HepG2 (cell line): Measurements from ENCODE around the gene ANAPC16. TPM values are rescaled to one million over a fixed set of nuclear protein-coding genes. Genes with fewer than 3 reads are reported as not detected.

Experiments
- AHR ChIP-seq: IDR thresholded peaks from 2 replicates; pipeline ENCODE4 v1.6.1; 2018; ENCODE audit warnings: missing genetic modification reagents, missing compliant biosample characterization
- CBX1 ChIP-seq: IDR thresholded peaks from one replicate; pipeline ENCODE4 v1.6.1; 2016; ENCODE audit warnings: antibody characterized with exemption, low read depth
- CBX5 ChIP-seq: sonication (generic); formaldehyde crosslinking; IDR thresholded peaks from 2 replicates; pipeline ENCODE4 v1.4.0; 2020; ENCODE audit warnings: missing genetic modification reagents, borderline replicate concordance
- CREM ChIP-seq, 2 experiments: sonication (generic) in 1 of 2; formaldehyde crosslinking in 1 of 2; IDR thresholded peaks; 2 replicates each; pipeline versions ENCODE4 v1.4.0 to v1.6.1; 2016 to 2020; ENCODE audit warnings: antibody characterized with exemption in 1 of 2, mild to moderate bottlenecking in 1 of 2, missing genetic modification reagents in 1 of 2
- ELF1 ChIP-seq: sonication (generic); formaldehyde crosslinking; IDR thresholded peaks from 2 replicates; pipeline ENCODE4 v1.4.0; 2020; ENCODE audit warnings: missing genetic modification reagents
- FOXP1 ChIP-seq, 2 experiments: fragments of 450-650 bp in 1 of 2; IDR thresholded peaks; 2 replicates each; pipeline ENCODE4 v1.6.1; 2017 to 2018; ENCODE audit warnings: antibody characterized with exemption in 1 of 2
- HBP1 ChIP-seq: IDR thresholded peaks from 2 replicates; pipeline ENCODE4 v1.6.1; 2016; ENCODE audit warnings: low read depth, control low read depth
- KDM5A ChIP-seq: fragments of 200-600 bp; sonication (generic); IDR thresholded peaks from 2 replicates; pipeline ENCODE4 v1.7.0; 2018; ENCODE audit warnings: antibody characterized with exemption, mild to moderate bottlenecking, low read length, borderline replicate concordance
- MLX ChIP-seq: IDR thresholded peaks from 2 replicates; pipeline ENCODE4 v1.6.1; 2016
- MXI1 ChIP-seq: IDR thresholded peaks from 3 replicates; pipeline ENCODE4 v1.6.1; 2012; ENCODE audit warnings: low read depth, low read length, inconsistent platforms, borderline replicate concordance
- POGK ChIP-seq: sonication (generic); formaldehyde crosslinking; conservative IDR thresholded peaks from 2 replicates; pipeline ENCODE4 v1.8.0; 2022; ENCODE audit warnings: mild to moderate bottlenecking, moderate library complexity, missing genetic modification reagents
- TARDBP ChIP-seq: sonication (generic); formaldehyde crosslinking; IDR thresholded peaks from 2 replicates; pipeline ENCODE4 v1.8.0; 2022; ENCODE audit warnings: mild to moderate bottlenecking, missing genetic modification reagents
- TBL1XR1 ChIP-seq: fragments of 150-350 bp; IDR thresholded peaks from 2 replicates; pipeline ENCODE4 v1.6.1; 2014; ENCODE audit warnings: borderline replicate concordance, low read length; ENCODE audit not compliant: partially characterized antibody
- TFDP1 ChIP-seq: IDR thresholded peaks from 2 replicates; pipeline ENCODE4 v1.6.1; 2016; ENCODE audit warnings: missing compliant biosample characterization, missing genetic modification reagents, borderline replicate concordance
- ZBTB38 ChIP-seq: sonication (generic); formaldehyde crosslinking; IDR thresholded peaks from 2 replicates; pipeline ENCODE4 v1.5.1; 2020; ENCODE audit warnings: mild to moderate bottlenecking, missing genetic modification reagents
- ZBTB39 ChIP-seq: sonication (generic); formaldehyde crosslinking; IDR thresholded peaks from 2 replicates; pipeline ENCODE4 v1.5.0; 2020; ENCODE audit warnings: missing genetic modification reagents
- ZMYM3 ChIP-seq: sonication (generic); formaldehyde crosslinking; IDR thresholded peaks from 2 replicates; pipeline ENCODE4 v1.5.1; 2020; ENCODE audit warnings: mild to moderate bottlenecking, missing genetic modification reagents
- ZMYM4 ChIP-seq: sonication (generic); formaldehyde crosslinking; IDR thresholded peaks from 2 replicates; pipeline ENCODE4 v1.8.1; 2023; ENCODE audit warnings: mild to moderate bottlenecking, missing genetic modification reagents
- ZNF556 ChIP-seq: sonication (generic); formaldehyde crosslinking; IDR thresholded peaks from 2 replicates; pipeline ENCODE4 v1.4.0; 2020; ENCODE audit warnings: mild to moderate bottlenecking, missing genetic modification reagents, borderline replicate concordance
- ZSCAN22 ChIP-seq: sonication (generic); formaldehyde crosslinking; IDR thresholded peaks from 2 replicates; pipeline ENCODE4 v1.4.0; 2020; ENCODE audit warnings: mild to moderate bottlenecking, missing genetic modification reagents
- ZSCAN29 ChIP-seq: sonication (generic); formaldehyde crosslinking; conservative IDR thresholded peaks from 2 replicates; pipeline ENCODE4 v1.4.0; 2020; ENCODE audit warnings: mild to moderate bottlenecking, missing genetic modification reagents
- polyA plus RNA-seq, 8 experiments: library from polyadenylated mRNA; depleted of rRNA in 3 of 8; stranded (reverse) in 7 of 8; unstranded in 1 of 8; fragments of >200 nt; fragmentation: Illumina TruSeq in 4 of 8; extraction: Trizol in 4 of 8; gene quantifications; 2 replicates each; pipeline versions ENCODE4 v1.2.1 to v1.2.3, GENCODE V29; 2011 to 2016; ENCODE audit warnings: low read depth in 4 of 8, missing spikeins in 1 of 8, mixed read lengths in 1 of 8; ENCODE audit not compliant: insufficient read depth in 1 of 8
- total RNA-seq, 5 experiments: library from RNA; depleted of rRNA; stranded (reverse); fragments of >200 nt; fragmentation: Illumina TruSeq; extraction: Trizol; gene quantifications; 2 replicates each; pipeline ENCODE4 v1.2.3, GENCODE V29; 2016; ENCODE audit warnings: low read depth in 1 of 5

The ANAPC16 gene
- total and polyA plus RNA-seq, 2 of the 13 experiments (the other 11 are each of a cell fraction or from before 2014, with no cell fraction given), result 74.8 to 89.4 TPM

GRCh38 chr10:72215611-72216549, at the start of gene ANAPC16, which contains the start of gene ASCC1 (continued):
- TF ChIP-seq ZBTB38 (peak; percentile 95), ZSCAN22 (CRISPR knock-in tag) (peak; percentile 49; the same call in 1 of the 2 replicates), ZBTB39 (CRISPR knock-in tag) (peak; percentile 74; the same call in 1 of the 2 replicates), MXI1 (peak; percentile 92; the same call in 2 of the 3 replicates), TARDBP (CRISPR knock-in tag) (peak; percentile 81), ZMYM4 (CRISPR knock-in tag) (peak; percentile 90), CREM (IDR thresholded peaks at IDR 0.05) (no peak), CREM (CRISPR knock-in tag; IDR thresholded peaks at IDR 0.05) (no peak), HBP1 (CRISPR knock-in tag) (peak; percentile 86; the same call in 1 of the 2 replicates), CBX1 (peak; percentile 94), MLX (peak; percentile 72; the same call in 1 of the 2 replicates), FOXP1 (IDR thresholded peaks at IDR 0.05) (no peak), FOXP1 (CRISPR knock-in tag; IDR thresholded peaks at IDR 0.05) (peak; percentile 17; the same call in 1 of the 2 replicates), ELF1 (CRISPR knock-in tag) (peak; percentile 62), ZNF556 (CRISPR knock-in tag) (peak; percentile 91), POGK (peak; percentile 56; the same call in 1 of the 2 replicates), CBX5 (CRISPR knock-in tag) (peak; percentile 94; the same call in 1 of the 2 replicates), TFDP1 (CRISPR knock-in tag) (peak; percentile 77; the same call in 1 of the 2 replicates), KDM5A (peak; percentile 72; the same call in 1 of the 2 replicates), ZSCAN29 (CRISPR knock-in tag) (peak; percentile 76), ZMYM3 (CRISPR knock-in tag) (0 out of 2 replicates have a peak, but pooled peaks have one; percentile 46), AHR (CRISPR knock-in tag) (peak; percentile 98), TBL1XR1 (no peak)
